SU-DHL-6 (cell line): Measurements from ENCODE around the gene CRTC3.

Experiments
- H2AFZ ChIP-seq: fragments of 200-600 bp; sonication (generic); 2 replicates; pipeline ENCODE4 v1.6.1; 2014; ENCODE audit warnings: low read depth, mild to moderate bottlenecking, moderate library complexity, mixed read lengths, antibody characterized with exemption, low read length; ENCODE audit not compliant: severe bottlenecking
- H3F3A ChIP-seq: fragments of 200-600 bp; shearing (Covaris generic); 2 replicates; pipeline ENCODE4 v1.6.0; 2016; ENCODE audit warnings: antibody characterized with exemption, mild to moderate bottlenecking; ENCODE audit not compliant: insufficient read depth
- H3K27ac ChIP-seq: fragments of 200-600 bp; sonication (generic); 2 replicates; pipeline ENCODE4 v1.5.1; 2016; ENCODE audit warnings: low read depth, mild to moderate bottlenecking, low read length, moderate library complexity, mixed read lengths
- H3K27me3 ChIP-seq: fragments of 200-600 bp; sonication (generic), shearing (Covaris generic); 2 replicates; pipeline ENCODE4 v1.6.0; 2014; ENCODE audit warnings: mild to moderate bottlenecking, low read length
- H3K36me3 ChIP-seq: fragments of 200-600 bp; sonication (generic); 2 replicates; pipeline ENCODE4 v1.6.1; 2014; ENCODE audit warnings: mild to moderate bottlenecking, low read length, mixed read lengths
- H3K4me2 ChIP-seq: fragments of 300-600, 200-600 bp; shearing (Covaris generic), sonication (generic); 2 replicates; pipeline ENCODE4 v1.6.0; 2014; ENCODE audit warnings: low read length, low read depth, mild to moderate bottlenecking; ENCODE audit not compliant: poor library complexity, severe bottlenecking
- H3K4me3 ChIP-seq: fragments of 200-600 bp; sonication (generic); 2 replicates; pipeline ENCODE4 v1.5.1; 2014; ENCODE audit warnings: antibody characterized with exemption, low read length, mild to moderate bottlenecking, mixed read lengths; ENCODE audit not compliant: insufficient read depth, poor library complexity, severe bottlenecking
- H3K79me2 ChIP-seq: fragments of 200-600 bp; sonication (generic); 2 replicates; pipeline ENCODE4 v1.6.1; 2014; ENCODE audit warnings: mild to moderate bottlenecking, low read length, moderate library complexity; ENCODE audit not compliant: insufficient read depth
- H3K9ac ChIP-seq: fragments of 200-600 bp; sonication (generic); 2 replicates; pipeline ENCODE4 v1.7.0; 2014; ENCODE audit warnings: mild to moderate bottlenecking, low read length
- H3K9me2 ChIP-seq: fragments of 200-600 bp; sonication (generic); replicated peaks from 2 replicates; pipeline ENCODE4 v1.6.1; 2014; ENCODE audit warnings: low read length; ENCODE audit not compliant: insufficient read depth
- H3K9me3 ChIP-seq: fragments of 200-600 bp; sonication (generic); 2 replicates; pipeline ENCODE4 v1.6.1; 2014; ENCODE audit warnings: low read length, mixed read lengths; ENCODE audit not compliant: insufficient read depth
- H4K20me1 ChIP-seq: fragments of 200-600 bp; sonication (generic); 2 replicates; pipeline ENCODE4 v1.6.1; 2014; ENCODE audit warnings: low read depth, mild to moderate bottlenecking, antibody characterized with exemption, low read length, moderate library complexity, mixed read lengths
- EZH2phosphoT487 ChIP-seq: fragments of 200-600 bp; sonication (generic), shearing (Covaris generic); conservative IDR thresholded peaks from 2 replicates; pipeline ENCODE4 v1.6.1; 2018; ENCODE audit warnings: mild to moderate bottlenecking, antibody characterized with exemption, low read length, moderate library complexity, mixed read lengths
- TF ChIP-seq, protein P1 (sequence below): fragments of 200-600 bp; sonication (generic); IDR thresholded peaks from one replicate; pipeline ENCODE4 v1.5.1; 2017; ENCODE audit warnings: antibody characterized with exemption, mild to moderate bottlenecking, low read length, moderate library complexity; ENCODE audit not compliant: insufficient read depth, poor library complexity, severe bottlenecking

CRTC3 gene

DNA sequence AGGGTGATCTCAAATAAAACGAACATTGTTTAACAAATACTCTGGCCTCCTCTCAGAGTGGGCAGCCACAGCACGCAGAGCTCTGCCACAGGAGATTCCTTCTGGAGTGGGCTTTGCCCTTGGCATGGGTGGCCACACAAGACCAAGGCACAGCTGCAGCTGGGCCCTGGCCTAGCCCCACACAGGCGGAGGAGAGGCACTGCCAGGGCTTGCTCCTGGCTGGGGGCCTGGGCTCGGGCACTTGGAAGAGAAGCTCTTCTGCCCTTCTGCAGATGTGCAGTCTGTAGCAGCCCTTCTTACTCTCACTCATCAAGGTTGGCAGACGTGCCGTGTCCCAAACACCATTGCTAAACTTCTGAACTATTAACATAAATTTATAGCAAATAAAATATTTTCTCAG is 67.2 kb downstream of the CRTC3 start:
- Histone ChIP-seq H3K79me2 (no peaks in the 10 kb centered on the region), H3K27ac (no peak overlapping the region)

DNA sequence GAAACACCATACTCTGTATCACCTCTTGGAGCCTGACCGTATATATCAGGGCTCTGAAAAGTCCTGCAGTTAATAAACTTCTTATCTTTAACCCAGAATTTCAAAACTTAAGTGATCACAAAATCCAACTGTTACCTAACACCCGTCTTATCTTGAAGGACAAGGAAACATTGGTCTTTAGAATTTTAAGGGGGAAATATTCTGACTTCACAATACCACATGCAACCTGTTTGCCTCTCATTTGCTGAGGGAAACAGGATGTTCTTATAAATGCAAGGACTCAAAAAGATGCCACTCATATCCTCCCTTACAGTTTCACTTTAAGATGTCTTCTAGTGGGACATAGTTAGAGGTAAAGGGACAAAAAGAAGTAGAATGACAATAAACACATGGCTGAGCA is 67.9 kb downstream of the CRTC3 start:
- no peaks in the 10 kb centered on the region for H3K9me3 ChIP-seq
- no peak overlapping the region for H3K4me2 ChIP-seq
- H3K27ac ChIP-seq = no peak overlapping the region
- H2AFZ ChIP-seq = no peak overlapping the region
- H4K20me1 ChIP-seq = no peaks in the 10 kb centered on the region
- no peaks in the 10 kb centered on the region for H3K79me2 ChIP-seq
- TF ChIP-seq EZH2phosphoT487 = no peak
- TF ChIP-seq, protein P1, sequence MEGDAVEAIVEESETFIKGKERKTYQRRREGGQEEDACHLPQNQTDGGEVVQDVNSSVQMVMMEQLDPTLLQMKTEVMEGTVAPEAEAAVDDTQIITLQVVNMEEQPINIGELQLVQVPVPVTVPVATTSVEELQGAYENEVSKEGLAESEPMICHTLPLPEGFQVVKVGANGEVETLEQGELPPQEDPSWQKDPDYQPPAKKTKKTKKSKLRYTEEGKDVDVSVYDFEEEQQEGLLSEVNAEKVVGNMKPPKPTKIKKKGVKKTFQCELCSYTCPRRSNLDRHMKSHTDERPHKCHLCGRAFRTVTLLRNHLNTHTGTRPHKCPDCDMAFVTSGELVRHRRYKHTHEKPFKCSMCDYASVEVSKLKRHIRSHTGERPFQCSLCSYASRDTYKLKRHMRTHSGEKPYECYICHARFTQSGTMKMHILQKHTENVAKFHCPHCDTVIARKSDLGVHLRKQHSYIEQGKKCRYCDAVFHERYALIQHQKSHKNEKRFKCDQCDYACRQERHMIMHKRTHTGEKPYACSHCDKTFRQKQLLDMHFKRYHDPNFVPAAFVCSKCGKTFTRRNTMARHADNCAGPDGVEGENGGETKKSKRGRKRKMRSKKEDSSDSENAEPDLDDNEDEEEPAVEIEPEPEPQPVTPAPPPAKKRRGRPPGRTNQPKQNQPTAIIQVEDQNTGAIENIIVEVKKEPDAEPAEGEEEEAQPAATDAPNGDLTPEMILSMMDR = no peak
- no peaks in the 10 kb centered on the region for H3K9me2 ChIP-seq
- peaks cover 23% of the 10 kb centered on the region for H3F3A ChIP-seq
- no peak overlapping the region for H3K4me3 ChIP-seq
- no peaks in the 10 kb centered on the region for H3K36me3 ChIP-seq
- no peaks in the 10 kb centered on the region for H3K27me3 ChIP-seq
- H3K9ac ChIP-seq = no peak overlapping the region

More for the DNA sequence above, 67.2 kb downstream of the CRTC3 start:
- Histone ChIP-seq H4K20me1 (no peaks in the 10 kb centered on the region), H3K4me2 (no peak overlapping the region), H3F3A (peaks cover 23% of the 10 kb centered on the region), H2AFZ (no peak overlapping the region), H3K9ac (no peak overlapping the region), H3K36me3 (no peaks in the 10 kb centered on the region), H3K9me3 (no peaks in the 10 kb centered on the region), H3K9me2 (no peaks in the 10 kb centered on the region), H3K4me3 (no peak overlapping the region), H3K27me3 (no peaks in the 10 kb centered on the region)
- no peak for TF ChIP-seq EZH2phosphoT487
- TF ChIP-seq, protein P1 = no peak

DNA sequence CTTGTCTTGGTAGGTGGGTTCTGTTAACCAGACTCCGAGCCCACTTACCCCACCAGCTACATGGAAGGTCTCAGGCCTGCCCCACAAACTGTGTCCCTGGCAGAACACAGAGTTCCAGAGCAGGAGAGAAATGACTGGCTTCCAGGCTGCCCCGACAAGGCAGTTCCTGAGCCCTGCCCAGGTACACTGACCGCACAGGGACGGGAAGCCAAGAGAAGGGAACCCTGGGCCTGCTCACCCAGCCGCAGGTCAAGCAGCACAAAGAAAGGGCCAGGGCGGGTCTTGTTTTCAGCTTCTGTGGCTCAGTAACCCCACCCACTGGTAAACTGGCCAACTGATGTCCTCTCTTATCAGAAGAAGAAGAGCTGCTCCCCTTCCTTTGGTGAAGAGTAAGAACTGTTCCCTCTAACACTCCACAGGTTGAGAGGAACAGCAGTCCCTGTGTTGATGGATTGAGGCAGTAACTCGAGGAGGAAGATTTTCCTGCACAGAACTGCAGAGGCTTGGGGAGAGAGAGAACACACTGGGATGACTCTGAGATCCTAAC is 68.4 kb downstream of the CRTC3 start:
- Histone ChIP-seq H3K27me3 (no peaks in the 10 kb centered on the region), H4K20me1 (no peaks in the 10 kb centered on the region), H3K9ac (no peak overlapping the region), H3K79me2 (no peaks in the 10 kb centered on the region), H3K4me3 (no peak overlapping the region), H3K9me2 (no peaks in the 10 kb centered on the region), H3K4me2 (no peak overlapping the region), H3K27ac (no peak overlapping the region), H3K9me3 (no peaks in the 10 kb centered on the region), H3F3A (peaks cover 23% of the 10 kb centered on the region), H3K36me3 (no peaks in the 10 kb centered on the region), H2AFZ (no peak overlapping the region)
- TF ChIP-seq, protein P1 = no peak
- no peak for TF ChIP-seq EZH2phosphoT487
